IMR-90 (cell line): Measurements from ENCODE around the gene BEAN1. TPM values are rescaled to one million over a fixed set of nuclear protein-coding genes. Genes with fewer than 3 reads are reported as not detected.

Experiments used
- ATAC-seq: fragments of 200-7000 bp; cut with Tn5 transposase; 2 replicates; pipeline ENCODE4 v1.9.1; 2020; ENCODE audit warnings: low read depth, mild to moderate bottlenecking, moderate library complexity
- BruUV-seq: library from RNA; stranded (reverse); fragments of 400-500 nt; replicated peaks from 2 replicates; lab custom pipeline; 2021; lab: Mats Ljungman, UMichigan
- CTCF ChIA-PET: fragments of 300-600 bp; formaldehyde crosslinking; extraction: SDS; loops from one replicate; lab custom pipeline; 2021; ENCODE audit warnings: antibody characterized with exemption; lab: Yijun Ruan, JAX
- POLR2A ChIA-PET: fragments of 300-600 bp; sonication (Branson Sonifier 250); formaldehyde crosslinking; loops from one replicate; lab custom pipeline; 2022; ENCODE audit warnings: antibody characterized with exemption; ENCODE audit not compliant: unreplicated experiment; lab: Charles Lee
- DNase-seq: peaks from one replicate; pipeline ENCODE4 v3.0.0; 2013
- H2AFZ ChIP-seq: replicated peaks from 2 replicates; pipeline ENCODE3; 2013; ENCODE audit warnings: low read length, mild to moderate bottlenecking; ENCODE audit not compliant: poor library complexity
- H2AK5ac ChIP-seq: 2 replicates; pipeline ENCODE4 v1.6.1; 2013; ENCODE audit warnings: low read depth, low read length, inconsistent platforms
- H2AK9ac ChIP-seq: replicated peaks from 2 replicates; pipeline ENCODE3; 2013; ENCODE audit warnings: mild to moderate bottlenecking, low read depth, low read length, moderate library complexity; ENCODE audit not compliant: poor library complexity
- H2BK120ac ChIP-seq: 2 replicates; pipeline ENCODE4 v1.6.1; 2013; ENCODE audit warnings: low read depth, low read length, inconsistent platforms
- H2BK15ac ChIP-seq: 3 replicates; pipeline ENCODE4 v1.6.1; 2013; ENCODE audit warnings: low read depth, low read length, inconsistent platforms
- H2BK20ac ChIP-seq: 2 replicates; pipeline ENCODE4 v1.6.1; 2013; ENCODE audit warnings: low read depth, mild to moderate bottlenecking, inconsistent platforms, low read length, moderate library complexity
- H2BK5ac ChIP-seq: 2 replicates; pipeline ENCODE4 v1.6.1; 2013; ENCODE audit warnings: mild to moderate bottlenecking, low read depth, low read length, inconsistent platforms; ENCODE audit not compliant: poor library complexity, severe bottlenecking
- H3K14ac ChIP-seq: replicated peaks from 2 replicates; pipeline ENCODE4 v1.6.1; 2013; ENCODE audit warnings: low read depth, low read length, inconsistent platforms
- H3K18ac ChIP-seq: 2 replicates; pipeline ENCODE4 v1.6.1; 2013; ENCODE audit warnings: low read depth, low read length, control low read depth
- H3K23ac ChIP-seq: 2 replicates; pipeline ENCODE4 v1.6.1; 2013; ENCODE audit warnings: low read depth, low read length, inconsistent platforms
- H3K27ac ChIP-seq: 2 replicates; pipeline ENCODE4 v1.5.1; 2013; ENCODE audit warnings: mild to moderate bottlenecking, control low read depth, low read length; ENCODE audit not compliant: insufficient read depth
- H3K27me3 ChIP-seq: 2 replicates; pipeline ENCODE4 v1.6.1; 2013; ENCODE audit warnings: low read length; ENCODE audit not compliant: control insufficient read depth, insufficient read depth
- H3K36me3 ChIP-seq: 2 replicates; pipeline ENCODE4 v1.6.1; 2013; ENCODE audit warnings: low read length, mixed read lengths; ENCODE audit not compliant: control insufficient read depth, insufficient read depth
- H3K4ac ChIP-seq: 2 replicates; pipeline ENCODE4 v1.6.1; 2013; ENCODE audit warnings: low read depth, low read length, inconsistent platforms
- H3K4me1 ChIP-seq: 2 replicates; pipeline ENCODE4 v1.6.1; 2013; ENCODE audit warnings: low read length, mixed read lengths; ENCODE audit not compliant: control insufficient read depth, insufficient read depth
- H3K4me2 ChIP-seq: 2 replicates; pipeline ENCODE4 v1.6.1; 2013; ENCODE audit warnings: low read depth, mild to moderate bottlenecking, control low read depth, low read length, moderate library complexity
- H3K4me3 ChIP-seq: 2 replicates; pipeline ENCODE4 v1.5.1; 2013; ENCODE audit warnings: low read depth, mild to moderate bottlenecking, control low read depth, low read length, moderate library complexity; ENCODE audit not compliant: insufficient read depth
- H3K56ac ChIP-seq: 2 replicates; pipeline ENCODE4 v1.6.1; 2013; ENCODE audit warnings: low read length, inconsistent platforms; ENCODE audit not compliant: insufficient read depth; ENCODE audit errors: extremely low read depth
- H3K79me1 ChIP-seq, 2 experiments: 2 replicates each; pipeline ENCODE4 v1.6.1; 2013; ENCODE audit warnings: low read length in 2 of 2, inconsistent platforms in 1 of 2, low read depth in 1 of 2
- H3K9ac ChIP-seq: 2 replicates; pipeline ENCODE4 v1.6.1; 2013; ENCODE audit warnings: low read depth, low read length, control low read depth
- H3K9me1 ChIP-seq: 2 replicates; pipeline ENCODE4 v1.6.1; 2013; ENCODE audit warnings: low read length, inconsistent platforms; ENCODE audit not compliant: insufficient read depth
- H3K9me3 ChIP-seq: 2 replicates; pipeline ENCODE4 v1.6.1; 2013; ENCODE audit warnings: low read length; ENCODE audit not compliant: control insufficient read depth, insufficient read depth
- H4K20me1 ChIP-seq: 2 replicates; pipeline ENCODE4 v1.6.1; 2013; ENCODE audit warnings: low read length, inconsistent platforms; ENCODE audit not compliant: insufficient read depth
- H4K5ac ChIP-seq: 2 replicates; pipeline ENCODE4 v1.6.1; 2013; ENCODE audit warnings: mild to moderate bottlenecking, low read depth, low read length, control low read depth
- H4K8ac ChIP-seq, 2 experiments: 2 replicates each; pipeline ENCODE4 v1.6.1; 2013; ENCODE audit warnings: low read depth in 2 of 2, low read length in 2 of 2, control low read depth in 1 of 2, inconsistent platforms in 1 of 2
- H4K91ac ChIP-seq: 2 replicates; pipeline ENCODE4 v1.6.1; 2013; ENCODE audit warnings: low read depth, low read length, inconsistent platforms; ENCODE audit not compliant: insufficient read depth
- CEBPB ChIP-seq: IDR thresholded peaks from 2 replicates; pipeline ENCODE4 v1.6.1; 2012; ENCODE audit warnings: low read depth, low read length, improper control_type of control experiment
- FOS ChIP-seq: fragments of 150-350 bp; IDR thresholded peaks from 2 replicates; pipeline ENCODE4 v1.6.1; 2016; ENCODE audit warnings: low read depth, low read length
- MXI1 ChIP-seq: IDR thresholded peaks from 2 replicates; pipeline ENCODE4 v1.6.1; 2012; ENCODE audit warnings: low read depth, mild to moderate bottlenecking, low read length, moderate library complexity, borderline replicate concordance
- RCOR1 ChIP-seq: IDR thresholded peaks from 2 replicates; pipeline ENCODE4 v1.6.1; 2012; ENCODE audit warnings: mild to moderate bottlenecking, low read length, improper control_type of control experiment; ENCODE audit not compliant: insufficient replicate concordance
- WGBS, 2 experiments: methylation state at CpG; one replicate each; pipeline versions ENCODE4 v1.1.5 to v1.1.7; 2013; ENCODE audit warnings: missing lambda C conversion rate in 2 of 2; ENCODE audit not compliant: insufficient read length in 1 of 2; ENCODE audit errors: extremely low coverage in 2 of 2; 5-methylcytosine and 5-hydroxymethylcytosine counted together
- dilution Hi-C: fragments of 300-500 bp; cut with HindIII; formaldehyde crosslinking; loops from one replicate; pipeline ENCODE4 v1.14.3; 2018; ENCODE audit warnings: low sequenced_read_pairs; ENCODE audit not compliant: unreplicated experiment
- in situ Hi-C: fragments of 300-500 bp; cut with MboI; formaldehyde crosslinking; loops from 3 replicates; pipeline ENCODE4 v1.14.3; 2019; ENCODE audit warnings: low sequenced_read_pairs, inconsistent platforms, mixed read lengths
- intact Hi-C: fragments of 100-400 bp; cut with micrococcal nuclease; formaldehyde crosslinking; loops from 2 replicates; pipeline ENCODE4 v1.10.0; 2022
- polyA plus RNA-seq, 3 experiments: library from polyadenylated mRNA; depleted of rRNA; stranded (reverse); fragments of >200 nt; gene quantifications; 2 replicates each; pipeline ENCODE4 v1.2.3, GENCODE V29; 2012; ENCODE audit warnings: low replicate concordance in 1 of 3
- total RNA-seq: library from RNA; depleted of rRNA; stranded (reverse); fragments of >200 nt; gene quantifications from 2 replicates; pipeline ENCODE4 v1.2.3, GENCODE V29; 2012
- TF ChIP-seq, protein P1 (sequence below): fragments of 150-350 bp; IDR thresholded peaks from 2 replicates; pipeline ENCODE4 v1.6.1; 2016; ENCODE audit warnings: low read depth, mild to moderate bottlenecking, low read length, moderate library complexity, borderline replicate concordance

The BEAN1 gene
- total and polyA plus RNA-seq, 2 of the 4 experiments (the other 2 are of a cell fraction), result not detected

DNA sequence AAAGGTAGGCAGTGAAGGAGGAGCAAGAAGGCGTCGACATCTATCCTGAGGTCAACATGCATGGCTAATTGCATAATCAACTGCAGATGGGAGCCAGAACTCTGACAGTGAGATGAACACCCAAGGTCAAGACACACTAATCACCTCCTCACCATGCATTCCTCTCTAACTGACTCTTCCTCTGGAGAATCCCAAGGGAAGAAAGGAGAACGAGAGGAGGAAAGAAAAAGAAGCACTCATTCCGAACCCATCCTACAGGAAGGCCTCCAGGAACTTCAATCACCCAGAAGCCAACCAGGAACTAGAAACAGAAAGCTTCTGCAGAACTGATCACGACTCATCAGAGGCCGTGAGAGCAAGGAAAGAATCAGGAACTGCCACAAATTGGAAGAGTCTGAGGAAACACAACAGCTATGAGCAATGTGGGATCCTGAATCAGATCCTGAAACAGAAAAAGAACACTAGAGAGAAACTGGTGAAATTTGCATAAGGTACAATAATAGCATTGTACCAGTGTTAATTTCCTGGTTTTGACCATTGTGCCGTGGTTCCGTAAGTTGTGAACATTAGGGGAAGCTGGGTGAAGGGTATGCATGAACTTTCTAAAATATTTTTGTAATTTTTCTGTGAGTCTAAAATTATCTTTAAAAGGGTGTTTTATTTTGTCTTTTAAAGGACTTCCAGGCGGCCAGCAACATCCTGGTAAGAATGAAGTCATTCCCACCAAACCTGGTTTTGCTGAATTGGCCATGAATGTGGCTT lies 10.0 kb upstream of the BEAN1 start:
- WGBS, 2 experiments, result no CpG with 5 or more reads among the region's 9 CpGs
- Histone ChIP-seq H4K20me1 (no peaks in the 10 kb centered on the region), H3K23ac (no peak overlapping the region), H3K4me2 (no peak overlapping the region), H2BK5ac (no peak overlapping the region), H2AK9ac (no peak overlapping the region), H3K56ac (no peak overlapping the region; the same call in 1 of the 2 replicates), H3K14ac (no peak overlapping the region), H3K4me1 (no peaks in the 10 kb centered on the region), H2BK20ac (no peak overlapping the region), H4K8ac (no peak overlapping the region), H3K18ac (no peak overlapping the region), H3K9ac (no peak overlapping the region), H3K27ac (no peak overlapping the region), H4K91ac (no peak overlapping the region), H2BK120ac (no peak overlapping the region), H3K4me3 (no peak overlapping the region), H4K5ac (no peak overlapping the region), H3K79me1 (no peaks in the 10 kb centered on the region), H3K9me1 (no peaks in the 10 kb centered on the region), H2BK15ac (no peak overlapping the region), H3K36me3 (no peaks in the 10 kb centered on the region), H3K9me3 (peaks cover 2% of the 10 kb centered on the region; the same call in 1 of the 2 replicates), H3K4ac (no peak overlapping the region), H3K27me3 (peaks cover 21% of the 10 kb centered on the region), H2AFZ (no peak overlapping the region), H2AK5ac (no peak overlapping the region)
- CTCF ChIA-PET, result no interaction called here
- POLR2A ChIA-PET, result no interaction called here
- ATAC-seq (no peak), DNase-seq (peak; percentile 58)
- TF ChIP-seq, protein P1, sequence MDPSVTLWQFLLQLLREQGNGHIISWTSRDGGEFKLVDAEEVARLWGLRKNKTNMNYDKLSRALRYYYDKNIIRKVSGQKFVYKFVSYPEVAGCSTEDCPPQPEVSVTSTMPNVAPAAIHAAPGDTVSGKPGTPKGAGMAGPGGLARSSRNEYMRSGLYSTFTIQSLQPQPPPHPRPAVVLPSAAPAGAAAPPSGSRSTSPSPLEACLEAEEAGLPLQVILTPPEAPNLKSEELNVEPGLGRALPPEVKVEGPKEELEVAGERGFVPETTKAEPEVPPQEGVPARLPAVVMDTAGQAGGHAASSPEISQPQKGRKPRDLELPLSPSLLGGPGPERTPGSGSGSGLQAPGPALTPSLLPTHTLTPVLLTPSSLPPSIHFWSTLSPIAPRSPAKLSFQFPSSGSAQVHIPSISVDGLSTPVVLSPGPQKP, result no peak
- TF ChIP-seq FOS (no peak), CEBPB (peak; percentile 16; the same call in 1 of the 2 replicates), MXI1 (no peak), RCOR1 (no peak)
- in situ Hi-C loops, result no loop called here
- intact Hi-C loops, result no loop called here
- dilution Hi-C loops, result no loop called here
- BruUV-seq, result no TSS peak
